Stimulated activated CD4-positive, alpha-beta T cell treated with anti-CD3 and anti-CD28 coated beads, Interleukin-2, amount 100 ng/mL, for 4 hours (primary cell): ENCODE data around the gene PHF11.

Source experiments
- DNase-seq: peaks from one replicate; pipeline ENCODE4 v3.0.0-alpha.2; 2020; ENCODE audit warnings: low read depth

Gene PHF11

GRCh38 chr13:49498206-49498605 is 2.5 kb downstream of the PHF11 start:
- no peak for DNase-seq

GRCh38 chr13:49499889-49500660 is 4.3 kb downstream of the PHF11 start:
- DNase-seq: no peak

DNA sequence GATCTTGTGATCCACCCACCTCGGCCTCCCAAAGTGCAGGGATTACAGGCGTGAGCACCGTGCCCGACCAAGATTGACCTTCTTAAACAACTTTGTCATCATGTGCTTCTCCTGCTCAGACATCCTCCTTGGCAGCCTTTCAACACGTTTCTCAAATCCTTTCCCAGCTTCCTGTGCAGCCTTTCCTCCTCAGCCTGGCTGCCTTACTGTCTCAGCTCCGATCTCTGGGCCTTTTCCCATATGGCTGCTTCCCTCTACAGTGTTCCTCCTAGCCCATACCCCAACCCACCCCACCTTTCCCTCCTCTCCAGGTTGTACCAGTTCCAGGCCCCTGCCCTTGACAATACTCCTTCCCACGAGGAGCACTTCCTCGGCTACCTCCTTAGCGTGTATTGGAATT is 7.2 kb downstream of the PHF11 start:
- no peak for DNase-seq

- DNase-seq: no peak
These were observed 8.2 kb downstream of the PHF11 start for GRCh38 chr13:49503951-49504350.

DNA sequence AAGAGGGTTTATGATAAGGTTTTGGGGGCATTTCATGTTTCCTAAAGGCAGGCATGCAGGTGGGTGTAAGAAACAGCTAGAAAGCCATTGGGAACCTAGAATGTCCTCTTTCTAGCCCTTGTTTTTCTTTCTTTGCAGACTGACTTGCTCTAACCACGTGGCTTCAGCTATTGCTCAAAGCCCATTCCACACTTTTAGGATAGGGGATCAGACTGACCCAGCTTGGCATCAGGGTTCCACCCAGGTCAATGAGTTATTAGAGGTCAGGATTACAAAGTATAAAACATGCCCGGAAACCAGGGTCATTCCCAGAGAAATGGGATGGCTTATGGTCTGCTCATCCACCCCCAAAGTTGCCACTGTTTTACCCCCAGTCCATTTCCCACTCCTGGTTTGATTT is 16.8 kb downstream of the PHF11 start:
- no peak for DNase-seq

DNA sequence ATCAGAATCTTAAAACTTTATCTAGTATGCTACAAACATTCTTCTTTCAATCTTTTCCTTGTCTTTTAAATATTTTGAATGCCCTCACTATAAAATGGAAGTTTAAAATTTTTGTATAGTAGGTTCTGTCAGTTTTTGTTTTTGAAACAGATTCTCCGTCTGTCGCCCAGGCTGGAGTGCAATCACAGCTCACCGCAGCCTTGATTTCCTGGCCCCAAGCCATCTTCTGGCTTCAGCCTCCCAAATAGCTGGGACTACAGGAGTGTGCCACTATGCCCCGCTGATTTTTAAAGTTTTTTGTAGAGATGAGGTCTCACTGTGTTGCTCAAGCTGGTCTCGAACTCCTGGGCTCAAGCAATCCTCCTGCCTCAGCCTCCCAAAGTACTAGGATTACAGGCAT is 20.7 kb downstream of the PHF11 start:
- no peak for DNase-seq

GRCh38 chr13:49517461-49517860 is 21.7 kb downstream of the PHF11 start:
- no peak for DNase-seq

DNA sequence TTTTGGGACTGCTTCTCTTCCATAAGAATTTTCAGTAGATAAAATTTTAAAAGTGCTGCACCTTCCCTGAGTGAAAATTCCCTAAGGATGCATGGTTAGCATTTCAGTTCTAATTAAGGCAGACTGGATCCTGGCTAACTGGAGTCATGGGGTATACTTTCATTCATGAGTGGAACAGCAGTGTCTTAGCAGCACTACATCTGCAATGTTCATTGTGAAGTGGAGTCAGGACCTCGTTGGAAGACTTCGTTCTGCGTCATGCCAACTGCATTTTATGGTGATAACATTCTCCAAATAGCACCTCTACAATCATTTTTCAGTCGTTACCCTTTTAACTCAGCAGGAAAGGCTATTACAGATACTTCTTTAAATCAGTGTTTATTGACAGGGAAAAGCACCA is 25.5 kb downstream of the PHF11 start:
- no peak for DNase-seq

- no peak for DNase-seq
These were observed 29.2 kb downstream of the PHF11 start for GRCh38 chr13:49524740-49525501.

DNA sequence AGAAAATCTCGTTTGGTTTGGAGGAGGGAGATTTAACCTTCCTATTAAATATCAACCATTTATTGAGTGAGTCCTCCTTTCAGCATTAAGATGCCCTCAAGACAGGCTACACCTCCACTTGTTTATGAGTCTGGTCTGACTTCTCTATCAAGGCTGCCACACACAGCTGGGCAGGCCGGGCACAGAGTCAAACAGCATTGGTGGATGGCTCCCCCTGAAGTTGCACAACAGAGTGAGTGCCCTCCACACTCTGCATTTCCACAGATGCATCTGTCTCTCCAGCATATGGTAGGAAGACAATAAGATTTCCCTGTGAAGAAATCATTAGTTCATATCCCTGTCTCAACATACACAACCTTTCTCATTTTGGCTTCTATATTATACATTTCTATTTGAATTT is 31.4 kb downstream of the PHF11 start:
- no peak for DNase-seq

GRCh38 chr13:49528161-49528560 is 32.4 kb downstream of the PHF11 start:
- DNase-seq: no peak

DNA sequence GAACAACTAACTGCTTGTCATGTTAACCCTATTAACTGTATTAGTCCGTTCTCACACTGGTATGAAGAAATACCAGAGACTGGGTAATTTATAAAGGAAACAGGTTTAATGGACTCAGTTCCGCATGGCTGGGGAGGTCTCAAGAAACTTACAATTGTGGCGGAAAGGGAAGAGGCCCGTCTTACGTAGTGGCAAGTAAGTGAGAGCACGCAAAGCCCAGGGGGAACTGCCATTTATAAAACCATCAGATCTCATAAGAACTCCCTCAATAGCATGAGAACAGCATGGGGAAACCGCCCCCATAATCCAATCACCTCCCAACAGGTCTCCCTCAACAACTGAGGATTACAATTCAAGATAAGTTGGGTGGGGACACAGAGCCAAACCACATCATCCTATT is 34.7 kb downstream of the PHF11 start:
- no peak for DNase-seq

GRCh38 chr13:49532593-49532992 is 36.8 kb downstream of the PHF11 start:
- DNase-seq: no peak

GRCh38 chr13:49533011-49533410 is 37.3 kb downstream of the PHF11 start:
- DNase-seq: no peak

GRCh38 chr13:49533591-49534269 is 38.0 kb downstream of the PHF11 start:
- no peak for DNase-seq

- no peak for DNase-seq
These were observed 40.6 kb downstream of the PHF11 start for GRCh38 chr13:49536144-49536873.

DNA sequence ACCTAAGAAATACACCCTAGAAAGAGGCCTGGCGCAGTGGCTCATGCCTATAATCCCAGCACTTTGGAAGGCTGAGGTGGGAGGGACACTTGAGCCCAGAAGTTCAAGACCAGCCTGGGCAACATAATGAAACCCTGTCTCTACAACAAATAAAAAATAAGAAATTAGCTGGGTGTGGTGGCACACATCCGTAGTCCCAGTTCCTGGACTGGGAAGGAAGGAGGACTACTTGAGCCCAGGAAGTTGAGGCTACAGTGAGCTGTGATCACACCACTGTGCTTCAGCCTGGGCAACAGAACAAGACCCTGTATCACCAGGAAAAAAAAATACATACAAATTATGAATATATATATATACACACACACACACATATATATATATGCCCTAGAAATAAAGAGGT is 42.7 kb downstream of the PHF11 start:
- DNase-seq: no peak

DNA sequence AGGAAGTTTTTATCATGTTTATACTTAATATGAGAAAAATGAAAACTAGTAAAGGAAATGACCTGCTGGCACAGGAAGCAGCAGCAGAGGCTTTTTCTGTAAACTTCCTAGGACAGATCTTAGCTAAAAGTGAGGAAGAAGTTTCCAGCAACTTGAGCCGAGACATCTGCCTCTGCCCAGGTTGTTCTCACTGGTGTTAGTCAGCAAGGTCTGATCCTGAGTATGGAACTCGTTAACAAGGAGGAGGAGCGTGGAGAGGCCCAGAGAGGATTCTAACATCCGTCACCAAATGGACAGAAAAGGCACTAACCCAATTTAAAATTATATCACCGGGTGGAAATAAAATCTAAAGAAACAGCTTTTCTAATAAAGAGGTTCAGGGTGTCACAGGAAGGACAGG is 43.6 kb downstream of the PHF11 start:
- DNase-seq: no peak

DNA sequence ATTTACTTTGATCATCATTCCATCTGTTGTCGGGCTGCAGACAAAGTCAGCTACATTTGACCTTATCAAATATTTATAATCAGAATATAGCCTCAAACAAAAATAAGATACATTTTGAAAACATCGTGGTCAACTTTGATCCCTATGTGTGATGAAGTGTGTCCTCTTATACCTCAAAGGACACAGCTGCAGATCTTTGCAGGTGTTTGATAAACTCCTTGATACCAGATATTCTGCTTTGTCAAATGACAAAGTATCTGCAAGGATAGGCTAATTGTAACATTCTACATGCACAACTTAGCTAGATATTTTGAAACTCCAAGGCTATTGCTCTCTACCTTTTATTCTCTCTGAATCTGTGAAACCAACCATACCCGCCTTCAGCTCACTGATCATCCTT is 44.0 kb downstream of the PHF11 start:
- no peak for DNase-seq

GRCh38 chr13:49540552-49540951 is 44.8 kb downstream of the PHF11 start:
- DNase-seq: peak; percentile 8

DNA sequence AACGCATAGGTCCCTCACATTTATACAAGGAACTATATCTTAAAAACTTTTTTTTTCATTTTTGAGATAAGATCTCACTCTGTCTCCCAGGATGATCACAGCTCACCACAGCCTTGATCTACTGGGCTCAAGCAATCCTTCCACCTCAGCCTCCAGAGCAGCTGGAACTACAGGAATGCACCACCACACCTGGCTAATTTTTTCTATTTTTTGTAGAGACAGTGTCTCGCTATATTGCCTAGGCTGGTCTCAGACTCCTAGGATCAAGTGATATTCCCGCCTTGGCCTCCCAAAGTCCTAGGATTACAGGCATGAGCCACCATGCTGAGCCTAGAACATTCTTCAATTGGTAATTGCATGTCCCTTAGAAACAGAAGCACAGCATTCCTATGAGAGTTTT is 47.9 kb downstream of the PHF11 start:
- DNase-seq: no peak

DNA sequence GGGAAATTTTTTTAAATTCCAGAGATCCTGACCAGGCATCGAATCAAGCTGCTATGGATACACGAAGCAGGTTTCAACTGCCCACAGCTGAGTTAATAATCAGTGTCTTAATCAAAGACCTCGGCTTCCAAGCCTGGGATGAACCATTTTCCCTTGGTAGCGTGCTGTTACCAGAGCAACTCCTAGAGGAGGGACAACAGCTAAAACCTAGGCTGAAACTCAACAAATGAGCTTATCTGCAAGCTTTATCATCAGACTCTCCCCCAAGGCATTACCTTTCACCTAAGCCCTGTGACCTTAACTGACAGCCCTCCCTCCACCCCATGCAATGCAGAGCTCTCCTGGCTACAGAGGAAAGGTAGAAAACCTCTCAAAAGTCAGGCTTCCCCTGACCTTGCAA is 49.9 kb downstream of the PHF11 start:
- no peak for DNase-seq
